Measurements from ENCODE around the gene PTH1R.

Gene PTH1R

GRCh38 chr3:46877406-46878125, at the start of gene PTH1R:
Gene PTH1R (plus strand): TSS chr3:46877721. CDS start chr3:46883560, 5,839 bp downstream.
- no peak for DNase-seq (ENCODE audit: low read depth in 2 of 2)

GRCh38 chr3:46829699-46830208, 47.8 kb upstream of the PTH1R start:
- DNase-seq (ENCODE audit: low read depth in 2 of 2) = peak in 1 of 2 experiments; percentile 26

GRCh38 chr3:46830801-46831200, 46.7 kb upstream of the PTH1R start:
- DNase-seq (ENCODE audit: low read depth in 2 of 2) = no peak

- DNase-seq (ENCODE audit: low read depth in 2 of 2) = no peak
Measured at GRCh38 chr3:46831316-46831715, 46.2 kb upstream of the PTH1R start.

- DNase-seq (ENCODE audit: low read depth in 2 of 2) = no peak
Measured at GRCh38 chr3:46831841-46832240, 45.7 kb upstream of the PTH1R start.

- no peak for DNase-seq (ENCODE audit: low read depth in 2 of 2)
Measured at GRCh38 chr3:46833346-46834300, 43.9 kb upstream of the PTH1R start.

- DNase-seq (ENCODE audit: low read depth in 2 of 2) = no peak
Measured at GRCh38 chr3:46835054-46835453, 42.5 kb upstream of the PTH1R start.

GRCh38 chr3:46835491-46835890, 42.0 kb upstream of the PTH1R start:
- DNase-seq (ENCODE audit: low read depth in 2 of 2) = no peak

GRCh38 chr3:46838301-46838700, 39.2 kb upstream of the PTH1R start:
- no peak for DNase-seq (ENCODE audit: low read depth in 2 of 2)

GRCh38 chr3:46840491-46840890, 37.0 kb upstream of the PTH1R start:
- DNase-seq (ENCODE audit: low read depth in 2 of 2) = no peak

- DNase-seq (ENCODE audit: low read depth in 2 of 2) = no peak
Measured at GRCh38 chr3:46843508-46843907, 34.0 kb upstream of the PTH1R start.

- no peak for DNase-seq (ENCODE audit: low read depth in 2 of 2)
Measured at GRCh38 chr3:46844397-46844796, 33.1 kb upstream of the PTH1R start.

GRCh38 chr3:46844881-46845312, 32.6 kb upstream of the PTH1R start:
- no peak for DNase-seq (ENCODE audit: low read depth in 2 of 2)

GRCh38 chr3:46845397-46845859, 32.1 kb upstream of the PTH1R start:
- no peak for DNase-seq (ENCODE audit: low read depth in 2 of 2)

GRCh38 chr3:46845860-46846623, 31.5 kb upstream of the PTH1R start:
- DNase-seq (ENCODE audit: low read depth in 2 of 2) = peak; percentile 36 to 59

GRCh38 chr3:46846624-46847542, 30.6 kb upstream of the PTH1R start:
- DNase-seq (ENCODE audit: low read depth in 2 of 2) = no peak

- no peak for DNase-seq (ENCODE audit: low read depth in 2 of 2)
Measured at GRCh38 chr3:46847744-46848143, 29.8 kb upstream of the PTH1R start.

GRCh38 chr3:46848271-46849044, 29.1 kb upstream of the PTH1R start:
- peak in 1 of 2 experiments; percentile 54 for DNase-seq (ENCODE audit: low read depth in 2 of 2)

GRCh38 chr3:46849045-46849631, 28.4 kb upstream of the PTH1R start:
- no peak for DNase-seq (ENCODE audit: low read depth in 2 of 2)
